Gastroesophageal sphincter (tissue), 4 donors: ENCODE data around the gene SLC8A1. TPM values are rescaled to one million over a fixed set of nuclear protein-coding genes. Genes with fewer than 3 reads are reported as not detected.
A peak's percentile ranks its signal among the peaks of the same experiment; 100 is the strongest.

Experiments
- ATAC-seq: fragments of 150-250 bp; one replicate; pipeline ENCODE4 v1.9.1; 2016; ENCODE audit warnings: mild to moderate bottlenecking, moderate library complexity
- H3K27ac ChIP-seq, 4 donors: fragments of 200-600 bp; sonication (generic) in 3 of 4; 1 replicate in 3 of 4; 2 replicates in 1 of 4; pipeline ENCODE4 v1.5.1; 2016 to 2019
- H3K27me3 ChIP-seq: fragments of 200-600 bp; sonication (generic); one replicate; pipeline ENCODE4 v1.5.1; 2019
- H3K36me3 ChIP-seq, 2 donors: fragments of 200-600 bp; sonication (generic); one replicate each; pipeline ENCODE4 v1.5.1; 2019; ENCODE audit warnings: control low read depth in 1 of 2
- H3K4me1 ChIP-seq, 3 donors: fragments of 200-600 bp; sonication (generic); 1 replicate in 2 of 3; 2 replicates in 1 of 3; pipeline ENCODE4 v1.5.1; 2016 to 2019; ENCODE audit warnings: control low read depth in 2 of 3
- H3K4me3 ChIP-seq, 2 donors: fragments of 200-600 bp; sonication (generic); one replicate each; pipeline ENCODE4 v1.5.1; 2019; ENCODE audit warnings: mild to moderate bottlenecking in 1 of 2, moderate library complexity in 1 of 2
- H3K9me3 ChIP-seq, 3 donors: fragments of 200-600 bp; sonication (generic); one replicate each; pipeline ENCODE4 v1.5.1; 2017 to 2019; ENCODE audit warnings: control low read depth in 2 of 3
- CTCF ChIP-seq, 4 experiments: fragments of 200-600 bp in 2 of 4; fragments of 450-650 bp in 2 of 4; sonication (generic) in 1 of 4; IDR thresholded peaks; one replicate each; pipeline ENCODE4 v1.5.1; 2017 to 2019; ENCODE audit warnings: antibody characterized with exemption in 4 of 4, mild to moderate bottlenecking in 2 of 4, moderate library complexity in 2 of 4
- EP300 ChIP-seq: sonication (generic); formaldehyde crosslinking; IDR thresholded peaks from one replicate; pipeline ENCODE4 v1.6.1; 2017; ENCODE audit warnings: antibody characterized with exemption, mild to moderate bottlenecking
- POLR2A ChIP-seq, 2 donors: fragments of 450-650 bp; IDR thresholded peaks; one replicate each; pipeline ENCODE4 v1.6.1; 2017; ENCODE audit warnings: antibody characterized with exemption in 2 of 2, mild to moderate bottlenecking in 2 of 2, moderate library complexity in 1 of 2
- POLR2AphosphoS5 ChIP-seq: sonication (generic); formaldehyde crosslinking; IDR thresholded peaks from one replicate; pipeline ENCODE4 v1.6.1; 2017; ENCODE audit warnings: antibody characterized with exemption
- WGBS, 2 donors: methylation state at CpG; one replicate each; pipeline ENCODE4 v1.1.5; 2018; ENCODE audit warnings: low coverage in 1 of 2; 5-methylcytosine and 5-hydroxymethylcytosine counted together
- total RNA-seq, 4 donors: library from RNA; depleted of rRNA; stranded (reverse); fragments of >200 nt; gene quantifications; one replicate each; pipeline ENCODE4 v1.1.0, GENCODE V29; 2016

The SLC8A1 gene
- total RNA-seq, 4 donors from 2014 or later, result 76.3 to 168 (median 146) TPM

GRCh38 chr2:40436093-40436475 is 15.8 kb downstream of the SLC8A1 start:
- Histone ChIP-seq H3K9me3 (no peaks in the 10 kb centered on the region), H3K36me3 (no peaks in the 10 kb centered on the region), H3K27ac (peak overlapping the region in 2 of 4 donors; percentile 60 to 65), H3K4me3 (no peak overlapping the region), H3K4me1 (peaks cover 16 to 78% (median 16%) of the 10 kb centered on the region in 3 donors), H3K27me3 (no peaks in the 10 kb centered on the region)
- no peak for TF ChIP-seq POLR2A (IDR thresholded peaks at IDR 0.05)
- no peak for TF ChIP-seq POLR2AphosphoS5
- TF ChIP-seq CTCF (IDR thresholded peaks at IDR 0.05), result no peak
- no peak for TF ChIP-seq EP300
- 67% methylated on average over 1 of the region's 1 CpG for WGBS, 2 donors
- ATAC-seq, result no peak

- no peaks in the 10 kb centered on the region for H3K9me3 ChIP-seq
- no peaks in the 10 kb centered on the region for H3K27me3 ChIP-seq
- 46 to 53% methylated on average over 5 to 9 of the region's 9 CpGs for WGBS, 2 donors
- no peaks in the 10 kb centered on the region for H3K36me3 ChIP-seq
- H3K27ac ChIP-seq, result peak overlapping the region; percentile 38 to 65 (median 56)
- no peak overlapping the region for H3K4me3 ChIP-seq
- TF ChIP-seq EP300 (no peak), POLR2AphosphoS5 (no peak), POLR2A (IDR thresholded peaks at IDR 0.05) (no peak), CTCF (IDR thresholded peaks at IDR 0.05) (no peak)
- no peak for ATAC-seq
- peaks cover 16 to 83% (median 16%) of the 10 kb centered on the region in 3 donors for H3K4me1 ChIP-seq
Measured at GRCh38 chr2:40435426-40436092, 16.3 kb downstream of the SLC8A1 start.

- Histone ChIP-seq H3K4me1 (peaks cover 16 to 84% (median 16%) of the 10 kb centered on the region in 3 donors), H3K27me3 (no peaks in the 10 kb centered on the region), H3K36me3 (no peaks in the 10 kb centered on the region), H3K27ac (peak overlapping the region; percentile 38 to 65 (median 56)), H3K9me3 (no peaks in the 10 kb centered on the region), H3K4me3 (no peak overlapping the region)
- ATAC-seq, result peak; percentile 48
- WGBS, 2 donors, result 36 to 47% methylated on average over 3 of the region's 3 CpGs
- TF ChIP-seq POLR2AphosphoS5 (peak; percentile 76), CTCF (IDR thresholded peaks at IDR 0.05) (no peak)
Measured at GRCh38 chr2:40434731-40435271, 17.1 kb downstream of the SLC8A1 start.

GRCh38 chr2:40433736-40434135 is 18.2 kb downstream of the SLC8A1 start:
- Histone ChIP-seq H3K27ac (peak overlapping the region in 2 of 4 donors; percentile 60 to 65), H3K36me3 (no peaks in the 10 kb centered on the region), H3K9me3 (no peaks in the 10 kb centered on the region), H3K27me3 (no peaks in the 10 kb centered on the region), H3K4me1 (peaks cover 16 to 74% (median 16%) of the 10 kb centered on the region in 3 donors), H3K4me3 (no peak overlapping the region)
- no peak for ATAC-seq
- no peak for TF ChIP-seq EP300
- TF ChIP-seq POLR2A (IDR thresholded peaks at IDR 0.05), result no peak
- no peak for TF ChIP-seq CTCF (IDR thresholded peaks at IDR 0.05)
- no peak for TF ChIP-seq POLR2AphosphoS5
- WGBS, 2 donors, result no CpG with 5 or more reads among the region's 1 CpG

GRCh38 chr2:40432921-40433483 is 18.9 kb downstream of the SLC8A1 start:
- no peak overlapping the region for H3K4me3 ChIP-seq
- no peak for TF ChIP-seq POLR2AphosphoS5
- no peak for TF ChIP-seq CTCF (IDR thresholded peaks at IDR 0.05)
- no peak for TF ChIP-seq EP300
- TF ChIP-seq POLR2A (IDR thresholded peaks at IDR 0.05), result no peak
- ATAC-seq, result no peak
- 24 to 30% methylated on average over 3 of the region's 3 CpGs for WGBS, 2 donors
- no peaks in the 10 kb centered on the region for H3K27me3 ChIP-seq
- H3K27ac ChIP-seq, result peak overlapping the region in 2 of 4 donors; percentile 24 to 34
- H3K4me1 ChIP-seq, result peaks cover 16 to 67% (median 16%) of the 10 kb centered on the region in 3 donors
- no peaks in the 10 kb centered on the region for H3K9me3 ChIP-seq
- no peaks in the 10 kb centered on the region for H3K36me3 ChIP-seq
